GM21576 (cell line): ENCODE data around the gene GULP1.
"Not testable (repeated sequence)": the region's sequence is repeated elsewhere in the genome, so short reads cannot be mapped to it uniquely, and the experiment has no call there.

Source experiments
- ATAC-seq: cut with Tn5 transposase; IDR thresholded peaks from one replicate; pipeline ENCODE4 v1.9.1; 2021; ENCODE audit warnings: mild to moderate bottlenecking, moderate library complexity; ENCODE audit not compliant: unreplicated experiment

The GULP1 gene

GRCh38 chr2:188292348-188293239 is 920 bp downstream of the GULP1 start:
- no peak for ATAC-seq

- no peak for ATAC-seq
These were observed 2.1 kb downstream of the GULP1 start for GRCh38 chr2:188293601-188294351.

- ATAC-seq = no peak
These were observed 2.8 kb downstream of the GULP1 start for GRCh38 chr2:188294352-188294926.

GRCh38 chr2:188295067-188295685 is 3.5 kb downstream of the GULP1 start:
- no peak for ATAC-seq

- no peak for ATAC-seq
These were observed 6.3 kb downstream of the GULP1 start for GRCh38 chr2:188297978-188298377.

GRCh38 chr2:188298937-188299371 is 7.3 kb downstream of the GULP1 start:
- not testable (repeated sequence) for ATAC-seq

GRCh38 chr2:188303363-188304031 is 11.8 kb downstream of the GULP1 start:
- ATAC-seq = no peak

GRCh38 chr2:188305271-188305670 is 13.6 kb downstream of the GULP1 start:
- ATAC-seq = no peak

- ATAC-seq = no peak
These were observed 14.6 kb downstream of the GULP1 start for GRCh38 chr2:188306271-188306670.

GRCh38 chr2:188307850-188308283 is 16.2 kb downstream of the GULP1 start:
- ATAC-seq = no peak

- no peak for ATAC-seq
These were observed 16.8 kb downstream of the GULP1 start for GRCh38 chr2:188308483-188308882.

GRCh38 chr2:188309364-188309763 is 17.7 kb downstream of the GULP1 start:
- no peak for ATAC-seq

- ATAC-seq = no peak
These were observed 22.8 kb downstream of the GULP1 start for GRCh38 chr2:188314314-188315054.

- no peak for ATAC-seq
These were observed 24.1 kb downstream of the GULP1 start for GRCh38 chr2:188315750-188316149.

GRCh38 chr2:188316342-188316741 is 24.7 kb downstream of the GULP1 start:
- ATAC-seq = no peak

- ATAC-seq = no peak
These were observed 25.2 kb downstream of the GULP1 start for GRCh38 chr2:188316791-188317423.

- no peak for ATAC-seq
These were observed 26.6 kb downstream of the GULP1 start for GRCh38 chr2:188318161-188318749.

- no peak for ATAC-seq
These were observed 28.2 kb downstream of the GULP1 start for GRCh38 chr2:188319838-188320237.

GRCh38 chr2:188320861-188321260 is 29.2 kb downstream of the GULP1 start:
- ATAC-seq = no peak
